Activated gamma-delta T cell treated with Interleukin-2 at 50 U/mL for 16 hours (primary cell): Measurements from ENCODE around the gene G6PC1.

Experiments
- DNase-seq: peaks from one replicate; pipeline ENCODE4 v3.0.0-alpha.2; 2020

The G6PC1 gene

GRCh38 chr17:42950044-42950783, 49.6 kb downstream of the G6PC1 start:
- DNase-seq = no peak
